Measurements from ENCODE around the gene GUCY1B1. TPM values are rescaled to one million over a fixed set of nuclear protein-coding genes. Genes with fewer than 3 reads are reported as not detected.

GUCY1B1 gene
- total RNA-seq, 1 experiment from 2014 or later = not detected

- H3K9me3 ChIP-seq (ENCODE audit: control insufficient read depth in 1 of 2, insufficient read depth in 1 of 2, low read depth in 1 of 2, low read length in 2 of 2) = no peaks in the 10 kb centered on the region
- H3K4me1 ChIP-seq (ENCODE audit: control insufficient read depth in 1 of 2, insufficient read depth in 2 of 2, low read length in 2 of 2) = no peaks in the 10 kb centered on the region
- no peak for DNase-seq (ENCODE audit: low read depth, low spot score)
- ChIA-PET CTCF (no interaction called here), RAD21 (ENCODE audit: low non-redundant PET in 1 of 2, low total read pairs in 2 of 2, uncharacterized antibody in 2 of 2, unreplicated experiment in 2 of 2) (no interaction called here), POLR2A (no interaction called here)
- no peak for TF ChIP-seq EZH2phosphoT487 (IDR thresholded peaks at IDR 0.05; ENCODE audit: borderline replicate concordance)
- no peak for TF ChIP-seq ELF1 (IDR thresholded peaks at IDR 0.05; ENCODE audit: borderline replicate concordance, low read depth)
- TF ChIP-seq JUND (IDR thresholded peaks at IDR 0.05) = no peak
- TF ChIP-seq CTCF (IDR thresholded peaks at IDR 0.05 in 2 of 3, conservative IDR thresholded peaks at IDR 0.05 in 1 of 3; ENCODE audit: borderline replicate concordance in 1 of 3, insufficient read depth in 1 of 3, low read depth in 2 of 3, low read length in 2 of 3) = no peak
- TF ChIP-seq ATF3 (IDR thresholded peaks at IDR 0.05) = no peak
- no peak for TF ChIP-seq RAD21 (IDR thresholded peaks at IDR 0.05; ENCODE audit: low read depth)
- TF ChIP-seq TCF7L2 (IDR thresholded peaks at IDR 0.05; ENCODE audit: borderline replicate concordance, extremely low read depth, insufficient read depth, insufficient read length) = no peak
- no peak for TF ChIP-seq CBX3 (IDR thresholded peaks at IDR 0.05; ENCODE audit: low read depth)
- TF ChIP-seq EZH2 (IDR thresholded peaks at IDR 0.05) = no peak
- H3K9ac ChIP-seq (ENCODE audit: low read length) = no peak overlapping the region
- no peaks in the 10 kb centered on the region for H3K36me3 ChIP-seq (ENCODE audit: control insufficient read depth in 1 of 2, insufficient read depth in 2 of 2, low read length in 2 of 2)
- intact Hi-C loops (cut with micrococcal nuclease) = no loop called here
- no peaks in the 10 kb centered on the region for H3K27me3 ChIP-seq (ENCODE audit: insufficient read depth, low read length)
- no peak overlapping the region for H3K27ac ChIP-seq (ENCODE audit: low read depth, low read length)
- no peak overlapping the region for H3K4me3 ChIP-seq (replicated peaks in 1 of 2; ENCODE audit: low read depth in 1 of 2, low read length in 2 of 2)
- no peaks in the 10 kb centered on the region for H4K20me1 ChIP-seq (ENCODE audit: insufficient read depth)
- H3K4me2 ChIP-seq (ENCODE audit: low read length) = no peak overlapping the region
- H2AFZ ChIP-seq (ENCODE audit: low read depth, low read length, poor library complexity, severe bottlenecking) = no peak overlapping the region
- H3K9me2 ChIP-seq (ENCODE audit: insufficient read depth) = no peaks in the 10 kb centered on the region
- BruUV-seq (replicated peaks) = no TSS peak
- no peaks in the 10 kb centered on the region for H3K79me2 ChIP-seq (ENCODE audit: insufficient read depth, low read length)
- no peak for ATAC-seq
Observed at GRCh38 chr4:155846929-155847328, 88.1 kb downstream of the GUCY1B1 start.

DNA sequence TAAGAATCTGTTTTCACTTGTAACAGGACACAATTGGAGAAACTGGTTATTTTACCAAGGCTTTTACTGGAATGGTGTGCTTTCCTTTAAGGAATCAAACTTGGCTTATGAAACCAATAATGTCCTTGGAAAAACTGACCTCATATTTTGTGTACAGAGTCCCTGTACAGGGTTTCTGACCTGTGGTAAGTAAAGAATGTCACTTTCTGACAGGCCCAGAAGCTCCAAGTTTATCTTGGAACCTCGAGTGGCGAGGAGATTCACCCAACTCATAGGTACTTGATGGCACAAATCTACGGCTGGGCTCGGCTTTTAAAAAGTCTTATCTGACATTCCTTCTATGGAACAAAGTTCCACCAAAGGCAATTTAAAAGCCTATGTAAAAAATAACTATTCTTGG, 90.2 kb downstream of the GUCY1B1 start:
- no TSS peak for BruUV-seq (replicated peaks)
- DNase-seq (ENCODE audit: low read depth, low spot score) (no peak), ATAC-seq (no peak)
- POLR2A ChIA-PET = no interaction called here
- RAD21 ChIA-PET (ENCODE audit: low non-redundant PET in 1 of 2, low total read pairs in 2 of 2, uncharacterized antibody in 2 of 2, unreplicated experiment in 2 of 2) = no interaction called here
- no peak overlapping the region for H2AFZ ChIP-seq (ENCODE audit: low read depth, low read length, poor library complexity, severe bottlenecking)
- CTCF ChIA-PET = no interaction called here
- H4K20me1 ChIP-seq (ENCODE audit: insufficient read depth) = no peaks in the 10 kb centered on the region
- intact Hi-C loops (cut with micrococcal nuclease) = no loop called here
- no peak overlapping the region for H3K27ac ChIP-seq (ENCODE audit: low read depth, low read length)
- no peaks in the 10 kb centered on the region for H3K9me2 ChIP-seq (ENCODE audit: insufficient read depth)
- no peak overlapping the region for H3K9ac ChIP-seq (ENCODE audit: low read length)
- no peak for TF ChIP-seq CEBPB (IDR thresholded peaks at IDR 0.05; ENCODE audit: low read depth)
- no peak for TF ChIP-seq SIN3A (IDR thresholded peaks at IDR 0.05; ENCODE audit: low read depth)
- no peak for TF ChIP-seq EZH2phosphoT487 (IDR thresholded peaks at IDR 0.05; ENCODE audit: borderline replicate concordance)
- TF ChIP-seq CBX3 (IDR thresholded peaks at IDR 0.05; ENCODE audit: low read depth) = no peak
- no peak for TF ChIP-seq TCF7L2 (IDR thresholded peaks at IDR 0.05; ENCODE audit: borderline replicate concordance, extremely low read depth, insufficient read depth, insufficient read length)
- TF ChIP-seq ELF1 (IDR thresholded peaks at IDR 0.05; ENCODE audit: borderline replicate concordance, low read depth) = no peak
- no peak for TF ChIP-seq SP1 (IDR thresholded peaks at IDR 0.05; ENCODE audit: low read depth)
- no peak for TF ChIP-seq REST (IDR thresholded peaks at IDR 0.05; ENCODE audit: low read depth)
- TF ChIP-seq JUND (IDR thresholded peaks at IDR 0.05) = no peak
- TF ChIP-seq POLR2AphosphoS5 (IDR thresholded peaks at IDR 0.05; ENCODE audit: low read depth, low read length) = no peak
- H3K9me3 ChIP-seq (ENCODE audit: control insufficient read depth in 1 of 2, insufficient read depth in 1 of 2, low read depth in 1 of 2, low read length in 2 of 2) = no peaks in the 10 kb centered on the region
- no peaks in the 10 kb centered on the region for H3K79me2 ChIP-seq (ENCODE audit: insufficient read depth, low read length)
- H3K4me2 ChIP-seq (ENCODE audit: low read length) = no peak overlapping the region
- no peaks in the 10 kb centered on the region for H3K36me3 ChIP-seq (ENCODE audit: control insufficient read depth in 1 of 2, insufficient read depth in 2 of 2, low read length in 2 of 2)
- H3K4me1 ChIP-seq (ENCODE audit: control insufficient read depth in 1 of 2, insufficient read depth in 2 of 2, low read length in 2 of 2) = no peaks in the 10 kb centered on the region
- H3K4me3 ChIP-seq (replicated peaks in 1 of 2; ENCODE audit: low read depth in 1 of 2, low read length in 2 of 2) = no peak overlapping the region
- no peaks in the 10 kb centered on the region for H3K27me3 ChIP-seq (ENCODE audit: insufficient read depth, low read length)

All from HCT116 (cell line).